HAP-1 (cell line): ENCODE measurements around the gene ISCU.
"Not testable (repeated sequence)": the region's sequence is repeated elsewhere in the genome, so short reads cannot be mapped to it uniquely, and the experiment has no call there.

ENCODE experiments used
- DNase-seq, 2 experiments: peaks; one replicate each; pipeline ENCODE4 v3.0.0-alpha.2; 2016 to 2020; ENCODE audit warnings: low spot score in 2 of 2
- H3K27me3 ChIP-seq: fragments of 250-450 bp; sonication (Bioruptor Pico); 2 replicates; pipeline ENCODE4 v1.5.1; 2020; ENCODE audit warnings: low read depth, mild to moderate bottlenecking, moderate library complexity
- H3K36me3 ChIP-seq: fragments of 250-450 bp; sonication (Bioruptor Pico); replicated peaks from 2 replicates; pipeline ENCODE4 v1.5.1; 2020; ENCODE audit warnings: mild to moderate bottlenecking
- H3K4me1 ChIP-seq: fragments of 250-450 bp; sonication (Bioruptor Pico); 2 replicates; pipeline ENCODE4 v1.5.1; 2020; ENCODE audit warnings: mild to moderate bottlenecking
- H3K4me3 ChIP-seq: fragments of 250-450 bp; sonication (Bioruptor Pico); 2 replicates; pipeline ENCODE4 v1.5.1; 2020; ENCODE audit warnings: mild to moderate bottlenecking, moderate library complexity
- H3K9me3 ChIP-seq: fragments of 250-450 bp; sonication (Bioruptor Pico); 2 replicates; pipeline ENCODE4 v1.5.1; 2020; ENCODE audit warnings: mild to moderate bottlenecking, moderate library complexity
- in situ Hi-C: fragments of 300-500 bp; cut with MboI; formaldehyde crosslinking; loops from 3 replicates; pipeline ENCODE4 v1.14.3; 2020; ENCODE audit warnings: low sequenced_read_pairs, inconsistent platforms, mixed read lengths

ISCU gene

DNA sequence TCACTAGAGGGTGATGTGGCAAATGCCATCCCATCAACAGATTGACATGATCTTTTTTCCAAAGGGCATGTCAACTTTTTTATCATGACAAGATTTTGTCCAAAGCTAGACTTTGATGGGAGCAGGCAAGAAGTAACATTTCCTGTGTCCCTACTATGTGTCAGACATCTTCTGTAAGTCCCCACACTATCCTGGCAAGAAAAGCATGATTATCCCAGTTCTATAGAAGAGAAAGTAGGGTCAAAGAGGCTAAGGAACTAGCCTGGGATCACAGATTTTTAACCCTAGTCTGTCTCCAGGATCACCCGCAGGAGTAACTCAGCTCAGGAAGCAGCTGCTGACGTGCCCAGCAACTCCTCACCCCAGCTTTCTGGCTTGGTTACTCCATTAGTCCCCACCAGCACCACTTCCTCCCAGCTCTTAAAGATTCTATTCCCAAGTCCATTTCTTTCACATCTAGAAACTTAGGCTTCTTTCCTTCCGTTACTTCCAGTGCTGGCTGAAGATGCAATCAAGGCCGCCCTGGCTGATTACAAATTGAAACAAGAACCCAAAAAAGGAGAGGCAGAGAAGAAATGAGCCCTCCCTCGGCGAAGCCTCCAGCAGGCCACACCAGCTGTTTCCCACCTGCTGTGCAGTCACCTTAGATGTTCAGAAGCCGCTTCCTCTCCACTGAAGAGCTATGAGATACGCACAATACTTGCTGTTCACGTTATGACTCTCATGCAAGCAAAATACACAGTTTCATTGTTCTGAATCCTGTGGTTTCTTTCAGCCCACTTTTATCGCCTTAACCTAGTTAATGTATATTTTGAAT is 6.2 kb downstream of the ISCU start:
- Histone ChIP-seq H3K9me3 (no peaks in the 10 kb centered on the region), H3K36me3 (peaks cover 49% of the 10 kb centered on the region), H3K4me1 (peaks cover 4% of the 10 kb centered on the region), H3K4me3 (no peak overlapping the region), H3K27me3 (no peaks in the 10 kb centered on the region)
- DNase-seq = no peak
- in situ Hi-C loops = loop anchor here (5.0 to 10.0 kb wide), 3 partner anchors 49 to 526 kb away; partner anchors contain the start of genes ALKBH2 and UNG

- in situ Hi-C loops = no loop called here
- no peaks in the 10 kb centered on the region for H3K27me3 ChIP-seq
- no peak overlapping the region for H3K4me3 ChIP-seq
- H3K4me1 ChIP-seq = no peaks in the 10 kb centered on the region
- DNase-seq = no peak
- H3K9me3 ChIP-seq = no peaks in the 10 kb centered on the region
- peaks cover 28% of the 10 kb centered on the region for H3K36me3 ChIP-seq
These were observed 8.6 kb downstream of the ISCU start for GRCh38 chr12:108570743-108571608.

DNA sequence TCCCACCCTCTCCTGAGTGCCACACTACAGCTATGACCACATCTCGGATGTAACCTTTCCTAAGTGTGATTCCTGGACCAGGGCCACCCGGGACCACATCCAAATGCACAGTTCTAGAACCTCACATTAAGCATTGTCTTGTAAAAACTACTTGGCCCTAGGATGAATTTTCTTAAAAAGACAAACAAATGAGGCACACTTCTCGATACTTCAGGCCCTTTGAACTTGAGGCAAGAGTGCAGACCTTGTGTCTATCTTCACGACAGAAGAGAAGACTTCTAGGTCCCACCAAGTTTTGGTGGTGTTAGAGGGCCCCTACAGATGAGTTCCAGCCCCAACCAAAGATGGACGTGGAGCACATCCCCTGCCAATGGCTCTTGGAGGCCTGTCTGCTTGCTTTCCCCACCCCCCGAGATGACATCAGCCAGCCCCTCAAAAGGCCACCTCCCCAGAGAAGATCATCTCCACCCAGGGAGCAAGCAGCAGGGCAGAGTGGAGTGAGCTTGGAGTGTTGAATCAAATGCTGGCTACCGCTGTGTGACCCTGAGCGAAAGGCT is 9.3 kb downstream of the ISCU start:
- Histone ChIP-seq H3K4me3 (no peak overlapping the region), H3K36me3 (peaks cover 21% of the 10 kb centered on the region), H3K4me1 (no peaks in the 10 kb centered on the region), H3K27me3 (no peaks in the 10 kb centered on the region), H3K9me3 (no peaks in the 10 kb centered on the region)
- DNase-seq = no peak
- in situ Hi-C loops = no loop called here

GRCh38 chr12:108572166-108572790 is 9.9 kb downstream of the ISCU start:
- Histone ChIP-seq H3K4me1 (no peaks in the 10 kb centered on the region), H3K9me3 (no peaks in the 10 kb centered on the region), H3K36me3 (peaks cover 15% of the 10 kb centered on the region), H3K27me3 (no peaks in the 10 kb centered on the region), H3K4me3 (no peak overlapping the region)
- in situ Hi-C loops = no loop called here
- DNase-seq = no peak

GRCh38 chr12:108573317-108573716 is 10.9 kb downstream of the ISCU start:
- Histone ChIP-seq H3K36me3 (peaks cover 4% of the 10 kb centered on the region), H3K4me3 (no peak overlapping the region), H3K27me3 (no peaks in the 10 kb centered on the region), H3K9me3 (no peaks in the 10 kb centered on the region), H3K4me1 (no peaks in the 10 kb centered on the region)
- DNase-seq = no peak
- in situ Hi-C loops = no loop called here

- H3K4me1 ChIP-seq, in situ Hi-C loops: not testable (repeated sequence)
These were observed 11.9 kb downstream of the ISCU start for GRCh38 chr12:108574276-108574675.

DNA sequence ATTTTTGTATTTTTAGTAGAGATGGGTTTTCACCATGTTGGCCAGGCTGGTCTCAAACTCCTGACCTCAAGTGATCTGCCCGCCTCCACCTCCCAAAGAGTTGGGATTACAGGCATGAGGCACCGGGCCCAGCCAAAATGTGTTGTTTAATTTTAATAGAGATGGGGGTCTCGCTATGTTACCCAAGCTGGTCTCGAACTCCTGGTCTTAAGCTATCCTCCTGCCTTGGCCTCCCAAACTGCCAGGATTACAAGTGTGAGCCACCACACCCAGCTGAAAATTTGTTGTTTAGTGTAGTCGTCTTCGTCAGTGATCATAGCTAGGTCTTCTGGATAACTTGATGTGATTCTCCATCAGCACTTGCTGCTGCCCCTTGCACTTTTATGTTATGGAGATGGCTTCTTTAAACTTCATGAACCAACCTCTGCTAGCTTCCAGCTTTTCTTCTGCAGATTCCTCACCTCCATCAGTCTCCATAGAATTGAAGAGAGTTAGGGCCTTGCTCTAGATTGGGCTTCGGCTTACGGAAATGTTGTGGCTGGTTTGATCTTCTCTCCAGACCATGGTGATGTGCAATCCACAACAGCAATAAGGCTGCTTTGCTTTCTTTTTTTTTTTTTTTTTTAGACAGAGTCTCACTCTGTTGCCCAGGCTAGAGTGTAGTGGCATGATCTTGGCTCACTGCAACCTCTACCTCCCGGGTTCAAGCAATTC is 13.0 kb downstream of the ISCU start:
- in situ Hi-C loops = no loop called here
- Histone ChIP-seq H3K4me1 (no peaks in the 10 kb centered on the region), H3K36me3 (no peaks in the 10 kb centered on the region), H3K4me3 (no peak overlapping the region), H3K27me3 (no peaks in the 10 kb centered on the region), H3K9me3 (no peaks in the 10 kb centered on the region)
- DNase-seq = no peak

More at GRCh38 chr12:108574276-108574675, 11.9 kb downstream of the ISCU start:
- not testable (repeated sequence) for H3K9me3 ChIP-seq, H3K36me3 ChIP-seq, H3K4me3 ChIP-seq, DNase-seq, H3K27me3 ChIP-seq

DNA sequence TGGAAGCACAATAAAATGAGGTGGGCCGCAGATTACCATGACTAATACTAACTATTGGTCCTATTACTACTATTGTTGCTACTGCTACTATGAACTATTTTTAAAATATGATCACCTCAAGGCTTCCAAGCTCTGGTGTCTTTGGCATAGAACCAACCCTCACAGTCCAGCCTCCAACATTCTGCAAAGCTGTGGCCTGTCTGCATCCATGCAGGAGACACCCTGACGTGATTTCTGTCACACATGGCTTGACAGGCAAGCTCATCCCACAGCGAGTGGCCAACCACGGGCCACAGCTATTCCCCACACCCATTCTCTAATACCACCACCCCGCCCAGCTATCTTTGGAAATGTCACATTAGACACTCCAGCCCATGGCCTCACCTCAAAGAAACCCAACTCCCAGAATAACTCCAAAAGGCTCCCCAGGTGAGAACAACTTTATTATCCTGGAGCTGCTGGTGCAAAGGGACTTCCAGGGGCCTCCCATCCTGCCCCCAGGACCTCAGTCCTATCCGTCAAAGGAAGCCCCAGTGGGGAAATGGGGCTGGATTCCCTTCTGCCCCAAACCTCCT is 14.4 kb downstream of the ISCU start:
- H3K4me3 ChIP-seq = no peak overlapping the region
- no peak for DNase-seq
- no peaks in the 10 kb centered on the region for H3K36me3 ChIP-seq
- H3K9me3 ChIP-seq = no peaks in the 10 kb centered on the region
- H3K4me1 ChIP-seq = no peaks in the 10 kb centered on the region
- no peaks in the 10 kb centered on the region for H3K27me3 ChIP-seq
- in situ Hi-C loops = no loop called here

DNA sequence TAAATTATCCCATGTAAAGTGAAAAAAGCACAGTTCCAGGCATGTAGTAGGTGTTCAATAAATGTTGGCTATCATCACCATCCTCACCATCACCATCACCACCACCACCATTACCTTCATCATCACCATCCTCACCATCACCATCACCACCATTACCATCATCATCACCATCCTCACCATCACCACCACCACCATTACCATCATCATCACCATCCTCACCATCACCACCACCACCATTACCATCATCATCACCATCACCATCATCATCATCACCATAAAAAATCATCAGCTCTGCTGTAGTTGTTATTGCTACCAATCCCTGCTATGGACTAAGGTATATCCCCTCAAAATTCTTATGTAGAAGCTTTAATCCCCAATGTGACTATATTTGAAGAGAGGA is 15.1 kb downstream of the ISCU start:
- in situ Hi-C loops = no loop called here
- no peaks in the 10 kb centered on the region for H3K4me1 ChIP-seq
- no peaks in the 10 kb centered on the region for H3K9me3 ChIP-seq
- no peak overlapping the region for H3K4me3 ChIP-seq
- H3K27me3 ChIP-seq = no peaks in the 10 kb centered on the region
- DNase-seq = no peak
- no peaks in the 10 kb centered on the region for H3K36me3 ChIP-seq

DNA sequence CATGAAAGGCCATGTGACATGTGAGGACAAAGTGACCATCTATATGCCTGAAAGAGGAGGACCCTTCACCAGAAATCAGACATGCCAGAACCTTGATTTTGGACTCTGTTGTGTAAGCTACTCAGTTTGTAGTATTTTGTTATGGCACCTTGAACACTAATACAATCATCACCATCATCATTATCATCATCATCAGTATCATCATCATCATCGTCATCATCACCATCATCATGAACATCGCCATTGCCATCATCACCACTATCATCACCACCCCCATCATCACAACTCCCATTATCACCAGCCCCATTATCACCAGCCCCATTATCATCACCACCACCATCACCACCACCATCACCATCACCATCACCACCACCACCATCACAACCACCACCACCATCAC is 15.9 kb downstream of the ISCU start:
- no peak for DNase-seq
- in situ Hi-C loops = no loop called here
- H3K4me1 ChIP-seq = no peaks in the 10 kb centered on the region
- no peaks in the 10 kb centered on the region for H3K36me3 ChIP-seq
- no peak overlapping the region for H3K4me3 ChIP-seq
- H3K9me3 ChIP-seq = no peaks in the 10 kb centered on the region
- no peaks in the 10 kb centered on the region for H3K27me3 ChIP-seq

DNA sequence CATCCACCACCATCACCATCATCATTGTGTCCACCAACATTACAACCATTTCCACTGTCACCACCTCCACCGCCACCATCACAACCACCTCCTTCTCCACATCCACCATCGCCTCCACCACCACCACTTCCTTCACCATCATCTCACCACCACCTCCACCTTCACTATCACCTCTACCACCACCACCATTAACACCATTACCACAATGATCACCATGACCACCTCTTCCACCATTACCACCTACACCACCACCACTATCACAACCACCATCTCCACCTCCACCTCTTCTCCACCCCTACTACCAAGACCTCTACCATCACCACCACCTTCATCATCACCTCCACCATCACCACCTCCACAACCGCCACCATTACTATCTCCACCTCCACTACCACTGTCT is 16.4 kb downstream of the ISCU start:
- Histone ChIP-seq H3K4me1 (no peaks in the 10 kb centered on the region), H3K4me3 (no peak overlapping the region), H3K9me3 (no peaks in the 10 kb centered on the region), H3K36me3 (no peaks in the 10 kb centered on the region), H3K27me3 (no peaks in the 10 kb centered on the region)
- in situ Hi-C loops = no loop called here
- DNase-seq = no peak

- Histone ChIP-seq H3K4me3 (no peak overlapping the region), H3K36me3 (no peaks in the 10 kb centered on the region), H3K27me3 (peaks cover 2% of the 10 kb centered on the region; the same call in 1 of the 2 replicates), H3K4me1 (no peaks in the 10 kb centered on the region), H3K9me3 (no peaks in the 10 kb centered on the region)
- DNase-seq = no peak
- in situ Hi-C loops = no loop called here
These were observed 18.1 kb downstream of the ISCU start for GRCh38 chr12:108580531-108580930.
